ENCODE measurements around the gene KYNU. TPM values are rescaled to one million over a fixed set of nuclear protein-coding genes. Genes with fewer than 3 reads are reported as not detected.

The KYNU gene
- total RNA-seq (2013; cell fraction: nucleolus; rRNA removed): 87.8 and 98.2 TPM in 2 replicates
- total RNA-seq (2014; rRNA removed) (34.8 and 45.1 TPM in 2 replicates), total RNA-seq (2014; rRNA removed; fragmentation: Illumina TruSeq; extraction: Trizol) (56.2 and 57.0 TPM in 2 replicates), total RNA-seq (2021) (36.8 and 38.6 TPM in 2 replicates), polyA plus RNA-seq (2011; rRNA removed) (39.9 and 55.5 TPM in 2 replicates), polyA plus RNA-seq (2014; fragmentation: Illumina TruSeq; extraction: Trizol) (48.8 and 66.6 TPM in 2 replicates), polyA plus RNA-seq (2014; fragmentation: Nextera tagmentation; extraction: Ambion mirVana) (100 to 1,000 TPM in 1 of 2 experiments, 10 to 100 TPM in 1; 65.0 to 101 TPM), polyA plus RNA-seq (2014; rRNA removed) (24.7 and 31.3 TPM in 2 replicates), polyA plus RNA-seq (2016; fragmentation: Nextera tagmentation; extraction: Ambion mirVana) (10 to 100 TPM; 31.3 to 33.8 TPM), polyA minus RNA-seq (2011; rRNA and poly(A)+ RNA removed) (19.8 and 39.5 TPM in 2 replicates), Bru-seq, nascent RNA (percentile 86 among the genes with signal in this experiment), BruChase-seq, experiment 1, labeled RNA remaining after a 6-hour chase (percentile 76 among the genes with signal in this experiment), BruChase-seq, experiment 2, labeled RNA remaining after a 2-hour chase (percentile 76 among the genes with signal in this experiment)
- 23.3 TPM for polyA plus RNA-seq (2011; ENCODE audit: low read depth)
- polyA plus RNA-seq (2011; cell fraction: cytosol; rRNA removed): 17.1 and 20.3 TPM in 2 replicates
- 15.4 and 16.4 TPM in 2 replicates for polyA plus RNA-seq (2011; cell fraction: nucleus; rRNA removed)
- polyA plus RNA-seq (2012): 23.7 and 28.4 TPM in 2 replicates
- 12.6 and 16.5 TPM in 2 replicates for polyA minus RNA-seq (2011; cell fraction: cytosol; rRNA and poly(A)+ RNA removed)
- polyA minus RNA-seq (2011; cell fraction: nucleus; rRNA and poly(A)+ RNA removed): 34.2 and 46.5 TPM in 2 replicates
- long read RNA-seq, experiment 1, full-length matches to known transcripts: 65 of 73 reads
- long read RNA-seq, experiment 1, partial matches to known transcripts: 4 of 73 reads
- long read RNA-seq, experiment 1, other reads (novel, unspliced or antisense): 4 of 73 reads
- long read RNA-seq, experiment 2, full-length matches to known transcripts: 564 of 649 reads
- long read RNA-seq, experiment 2, partial matches to known transcripts: 29 of 649 reads
- long read RNA-seq, experiment 2, other reads (novel, unspliced or antisense): 56 of 649 reads

DNA sequence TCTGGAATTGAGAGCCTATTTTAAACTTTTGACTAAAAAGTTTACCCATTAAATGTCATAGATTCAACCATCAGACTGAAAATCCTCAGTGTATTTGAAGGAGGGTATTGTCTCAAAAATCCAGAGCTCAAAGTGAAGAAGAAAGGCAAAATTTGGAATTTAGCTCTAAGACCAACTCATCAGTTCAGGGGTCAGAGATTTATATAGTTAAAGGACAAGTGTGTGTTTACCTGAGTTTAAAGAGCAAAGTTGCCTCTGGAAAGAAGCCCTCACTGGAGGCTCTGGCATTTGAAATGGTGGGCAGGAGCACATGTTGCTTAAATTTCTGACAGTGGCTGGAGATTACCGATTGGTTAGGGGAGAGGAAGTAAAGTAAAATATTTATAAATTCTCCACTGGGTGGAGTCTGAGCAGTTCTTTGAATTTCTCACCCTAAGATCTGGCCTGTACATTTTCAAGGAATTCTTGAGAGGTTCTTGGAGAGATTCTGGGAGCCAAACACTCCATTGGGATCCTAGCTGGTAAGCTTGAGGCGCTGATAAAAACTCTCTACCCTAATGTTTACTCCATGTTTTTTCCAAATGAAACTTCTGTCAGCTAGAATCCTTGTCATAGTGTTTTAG is at the start of gene KYNU:
TSS of gene KYNU (plus strand) at position 449 of the 623 bp plus-strand sequence. CDS start 7,704 bp downstream, outside the sequence.
- 0% methylated on average over 2 of the region's 2 CpGs for WGBS (ENCODE audit: insufficient coverage, insufficient replicate concordance, low lambda C conversion rate, missing lambda C conversion rate)
- BruUV-seq (replicated peaks): no TSS peak
- peak within 1 kb of the TSS; percentile 78 for H3K9ac ChIP-seq (ENCODE audit: control insufficient read depth, insufficient read depth, low read length)
- in situ Hi-C loops (cut with MboI) (no loop called here), intact Hi-C loops (cut with micrococcal nuclease; ENCODE audit: unreplicated experiment) (loop anchor here (5.0 kb wide), 2 partner anchors 135 to 255 kb away; no protein-coding TSS in a partner anchor)
- CTCF ChIA-PET: interaction anchor here (0.7 to 5.5 kb wide), 20 partner anchors 9 to 194 kb away, joined by 3 to 48 read pairs (median 6); no protein-coding TSS in a partner anchor
- POLR2A ChIA-PET: interaction anchor here (0.7 to 1.6 kb wide), 7 partner anchors 9 to 102 kb away, joined by 3 to 8 read pairs (median 3); no protein-coding TSS in a partner anchor
- H3K79me2 ChIP-seq (ENCODE audit: control insufficient read depth, insufficient read depth, low read length): peaks cover 39% of the 10 kb centered on the region
- no peaks in the 10 kb centered on the region for H4K20me1 ChIP-seq (ENCODE audit: control insufficient read depth, insufficient read depth)
- peak; percentile 68 for ATAC-seq
- no peak for FAIRE-seq
- peaks cover 22% of the 10 kb centered on the region for H3K4me1 ChIP-seq (ENCODE audit: control insufficient read depth, insufficient read depth, low read length)
- peaks cover 0 to 3% of the 10 kb centered on the region in 2 experiments; a peak in 1 of 4 replicates for H3K36me3 ChIP-seq (ENCODE audit: control insufficient read depth in 2 of 2, insufficient read depth in 2 of 2, low read length in 1 of 2)
- peak within 1 kb of the TSS; percentile 46 for H2AFZ ChIP-seq (ENCODE audit: control insufficient read depth, low read depth, low read length)
- SMC1A ChIA-PET (ENCODE audit: uncharacterized antibody, unreplicated experiment): interaction anchor here (0.7 to 5.8 kb wide), 14 partner anchors 8 to 111 kb away, joined by 3 to 71 read pairs (median 4); no protein-coding TSS in a partner anchor
- peak within 1 kb of the TSS; percentile 80 for H3K4me3 ChIP-seq
- no peaks in the 10 kb centered on the region for H3K27me3 ChIP-seq (replicated peaks in 1 of 2; ENCODE audit: control insufficient read depth in 2 of 2, insufficient read depth in 2 of 2, low read length in 1 of 2)
- RAD21 ChIA-PET (ENCODE audit: unreplicated experiment): interaction anchor here (0.5 to 4.2 kb wide), 14 partner anchors 11 to 194 kb away, joined by 3 to 48 read pairs (median 4); no protein-coding TSS in a partner anchor
- no peak for DNase-seq (ENCODE audit: low read depth, low spot score)
- H3K27ac ChIP-seq (ENCODE audit: control insufficient read depth, insufficient read depth): peak within 1 kb of the TSS; percentile 83
- peak within 1 kb of the TSS; percentile 94 for H3K4me2 ChIP-seq (ENCODE audit: control insufficient read depth, insufficient read depth)
- no peaks in the 10 kb centered on the region; the same call in 1 of the 3 replicates for H3K9me3 ChIP-seq (replicated peaks; ENCODE audit: control insufficient read depth, insufficient read depth, low read length)
- TF ChIP-seq, protein P1, sequence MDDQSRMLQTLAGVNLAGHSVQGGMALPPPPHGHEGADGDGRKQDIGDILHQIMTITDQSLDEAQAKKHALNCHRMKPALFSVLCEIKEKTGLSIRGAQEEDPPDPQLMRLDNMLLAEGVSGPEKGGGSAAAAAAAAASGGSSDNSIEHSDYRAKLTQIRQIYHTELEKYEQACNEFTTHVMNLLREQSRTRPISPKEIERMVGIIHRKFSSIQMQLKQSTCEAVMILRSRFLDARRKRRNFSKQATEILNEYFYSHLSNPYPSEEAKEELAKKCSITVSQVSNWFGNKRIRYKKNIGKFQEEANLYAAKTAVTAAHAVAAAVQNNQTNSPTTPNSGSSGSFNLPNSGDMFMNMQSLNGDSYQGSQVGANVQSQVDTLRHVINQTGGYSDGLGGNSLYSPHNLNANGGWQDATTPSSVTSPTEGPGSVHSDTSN (IDR thresholded peaks at IDR 0.05; ENCODE audit: insufficient replicate concordance, low read depth, low read length): no peak
- TF ChIP-seq ZSCAN29 (IDR thresholded peaks at IDR 0.05): no peak
- no peak for TF ChIP-seq MTA2 (IDR thresholded peaks at IDR 0.05; ENCODE audit: low read depth)
- TF ChIP-seq, protein P2, sequence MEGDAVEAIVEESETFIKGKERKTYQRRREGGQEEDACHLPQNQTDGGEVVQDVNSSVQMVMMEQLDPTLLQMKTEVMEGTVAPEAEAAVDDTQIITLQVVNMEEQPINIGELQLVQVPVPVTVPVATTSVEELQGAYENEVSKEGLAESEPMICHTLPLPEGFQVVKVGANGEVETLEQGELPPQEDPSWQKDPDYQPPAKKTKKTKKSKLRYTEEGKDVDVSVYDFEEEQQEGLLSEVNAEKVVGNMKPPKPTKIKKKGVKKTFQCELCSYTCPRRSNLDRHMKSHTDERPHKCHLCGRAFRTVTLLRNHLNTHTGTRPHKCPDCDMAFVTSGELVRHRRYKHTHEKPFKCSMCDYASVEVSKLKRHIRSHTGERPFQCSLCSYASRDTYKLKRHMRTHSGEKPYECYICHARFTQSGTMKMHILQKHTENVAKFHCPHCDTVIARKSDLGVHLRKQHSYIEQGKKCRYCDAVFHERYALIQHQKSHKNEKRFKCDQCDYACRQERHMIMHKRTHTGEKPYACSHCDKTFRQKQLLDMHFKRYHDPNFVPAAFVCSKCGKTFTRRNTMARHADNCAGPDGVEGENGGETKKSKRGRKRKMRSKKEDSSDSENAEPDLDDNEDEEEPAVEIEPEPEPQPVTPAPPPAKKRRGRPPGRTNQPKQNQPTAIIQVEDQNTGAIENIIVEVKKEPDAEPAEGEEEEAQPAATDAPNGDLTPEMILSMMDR (IDR thresholded peaks at IDR 0.05 in 2 of 3, conservative IDR thresholded peaks at IDR 0.05 in 1 of 3; ENCODE audit: control insufficient read depth in 2 of 3, extremely low read depth in 1 of 3, insufficient read depth in 1 of 3, low read depth in 3 of 3, low read length in 3 of 3): peak; percentile 9 to 30 (median 22); a peak in 2 of 6 replicates
- TF ChIP-seq, protein P3, sequence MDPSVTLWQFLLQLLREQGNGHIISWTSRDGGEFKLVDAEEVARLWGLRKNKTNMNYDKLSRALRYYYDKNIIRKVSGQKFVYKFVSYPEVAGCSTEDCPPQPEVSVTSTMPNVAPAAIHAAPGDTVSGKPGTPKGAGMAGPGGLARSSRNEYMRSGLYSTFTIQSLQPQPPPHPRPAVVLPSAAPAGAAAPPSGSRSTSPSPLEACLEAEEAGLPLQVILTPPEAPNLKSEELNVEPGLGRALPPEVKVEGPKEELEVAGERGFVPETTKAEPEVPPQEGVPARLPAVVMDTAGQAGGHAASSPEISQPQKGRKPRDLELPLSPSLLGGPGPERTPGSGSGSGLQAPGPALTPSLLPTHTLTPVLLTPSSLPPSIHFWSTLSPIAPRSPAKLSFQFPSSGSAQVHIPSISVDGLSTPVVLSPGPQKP (IDR thresholded peaks at IDR 0.05; ENCODE audit: low read depth, low read length): no peak
- TF ChIP-seq, protein P4, sequence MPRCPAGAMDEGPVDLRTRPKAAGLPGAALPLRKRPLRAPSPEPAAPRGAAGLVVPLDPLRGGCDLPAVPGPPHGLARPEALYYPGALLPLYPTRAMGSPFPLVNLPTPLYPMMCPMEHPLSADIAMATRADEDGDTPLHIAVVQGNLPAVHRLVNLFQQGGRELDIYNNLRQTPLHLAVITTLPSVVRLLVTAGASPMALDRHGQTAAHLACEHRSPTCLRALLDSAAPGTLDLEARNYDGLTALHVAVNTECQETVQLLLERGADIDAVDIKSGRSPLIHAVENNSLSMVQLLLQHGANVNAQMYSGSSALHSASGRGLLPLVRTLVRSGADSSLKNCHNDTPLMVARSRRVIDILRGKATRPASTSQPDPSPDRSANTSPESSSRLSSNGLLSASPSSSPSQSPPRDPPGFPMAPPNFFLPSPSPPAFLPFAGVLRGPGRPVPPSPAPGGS (IDR thresholded peaks at IDR 0.05; ENCODE audit: borderline replicate concordance, insufficient read depth, low read depth, low read length, poor library complexity, severe bottlenecking): no peak
- TF ChIP-seq RAD51 (IDR thresholded peaks at IDR 0.05): peak; percentile 28; the same call in 1 of the 2 replicates
